Osteoblast (primary cell): Measurements from ENCODE around the gene GALNT10. TPM values are rescaled to one million over a fixed set of nuclear protein-coding genes. Genes with fewer than 3 reads are reported as not detected.

Experiments used
- DNase-seq: peaks from one replicate; pipeline ENCODE4 v3.0.0; 2011; ENCODE audit warnings: low spot score, mixed read lengths; ENCODE audit not compliant: insufficient read length; ENCODE audit errors: missing footprints
- H2AFZ ChIP-seq: 2 replicates; pipeline ENCODE4 v1.6.0; 2011; ENCODE audit warnings: mild to moderate bottlenecking, low read length
- H3K27ac ChIP-seq: 2 replicates; pipeline ENCODE4 v1.5.1; 2011; ENCODE audit warnings: mild to moderate bottlenecking, low read depth, low read length, moderate library complexity
- H3K27me3 ChIP-seq: 2 replicates; pipeline ENCODE4 v1.6.0; 2012; ENCODE audit warnings: mild to moderate bottlenecking, control low read depth, inconsistent platforms, low read length, moderate library complexity; ENCODE audit not compliant: insufficient read depth
- H3K36me3 ChIP-seq: 2 replicates; pipeline ENCODE4 v1.5.1; 2011; ENCODE audit warnings: mild to moderate bottlenecking, low read length, control low read depth, moderate library complexity; ENCODE audit not compliant: insufficient read depth
- H3K4me1 ChIP-seq: 2 replicates; pipeline ENCODE4 v1.5.1; 2011; ENCODE audit warnings: mild to moderate bottlenecking, low read length, control low read depth, moderate library complexity; ENCODE audit not compliant: insufficient read depth
- H3K4me2 ChIP-seq: 2 replicates; pipeline ENCODE4 v1.6.0; 2011; ENCODE audit warnings: mild to moderate bottlenecking, low read length; ENCODE audit not compliant: insufficient read depth
- H3K4me3 ChIP-seq: fragments of 200-600 bp; sonication (generic); 3 replicates; pipeline ENCODE4 v1.5.1; 2012; ENCODE audit warnings: mild to moderate bottlenecking, low read length, inconsistent platforms; ENCODE audit not compliant: insufficient read depth
- H3K79me2 ChIP-seq: 2 replicates; pipeline ENCODE4 v1.6.0; 2012; ENCODE audit warnings: mild to moderate bottlenecking, low read length, control low read depth, inconsistent platforms; ENCODE audit not compliant: insufficient read depth
- H3K9me3 ChIP-seq: 2 replicates; pipeline ENCODE4 v1.5.1; 2011; ENCODE audit warnings: low read depth, low read length, control low read depth
- H4K20me1 ChIP-seq: 2 replicates; pipeline ENCODE4 v1.6.0; 2012; ENCODE audit warnings: mild to moderate bottlenecking, low read length, control low read depth; ENCODE audit not compliant: insufficient read depth
- CTCF ChIP-seq: IDR thresholded peaks from 2 replicates; pipeline ENCODE4 v1.5.1; 2011; ENCODE audit warnings: mild to moderate bottlenecking, low read depth, low read length, moderate library complexity; ENCODE audit errors: extremely low read depth
- total RNA-seq: library from RNA; depleted of rRNA; stranded (reverse); fragments of >200 nt; gene quantifications from 2 replicates; pipeline ENCODE4 v1.2.3, GENCODE V29; 2012

Gene GALNT10
- total RNA-seq, 1 donor = 62.2 TPM

- Histone ChIP-seq H3K79me2 (no peaks in the 10 kb centered on the region), H2AFZ (no peak overlapping the region), H3K36me3 (peaks cover 59% of the 10 kb centered on the region), H3K4me2 (no peak overlapping the region), H3K4me3 (no peak overlapping the region), H3K27me3 (no peaks in the 10 kb centered on the region), H3K4me1 (peaks cover 3% of the 10 kb centered on the region), H4K20me1 (no peaks in the 10 kb centered on the region), H3K27ac (no peak overlapping the region), H3K9me3 (no peaks in the 10 kb centered on the region)
- DNase-seq = no peak
- no peak for TF ChIP-seq CTCF
Observed at GRCh38 chr5:154377754-154378533, 187.4 kb downstream of the GALNT10 start.

GRCh38 chr5:154380263-154380662 lies 189.7 kb downstream of the GALNT10 start:
- Histone ChIP-seq H3K4me2 (no peak overlapping the region), H4K20me1 (no peaks in the 10 kb centered on the region), H3K79me2 (no peaks in the 10 kb centered on the region), H3K36me3 (peaks cover 74% of the 10 kb centered on the region), H2AFZ (no peak overlapping the region), H3K27me3 (no peaks in the 10 kb centered on the region), H3K9me3 (no peaks in the 10 kb centered on the region), H3K4me1 (peaks cover 3% of the 10 kb centered on the region), H3K27ac (no peak overlapping the region), H3K4me3 (no peak overlapping the region)
- DNase-seq = no peak
- TF ChIP-seq CTCF = no peak

GRCh38 chr5:154384480-154385235 lies 194.1 kb downstream of the GALNT10 start:
- Histone ChIP-seq H2AFZ (no peak overlapping the region), H3K27me3 (no peaks in the 10 kb centered on the region), H3K4me2 (no peak overlapping the region), H3K79me2 (no peaks in the 10 kb centered on the region), H4K20me1 (no peaks in the 10 kb centered on the region), H3K4me3 (no peak overlapping the region), H3K9me3 (no peaks in the 10 kb centered on the region), H3K4me1 (no peaks in the 10 kb centered on the region), H3K27ac (no peak overlapping the region), H3K36me3 (peaks cover 65% of the 10 kb centered on the region)
- DNase-seq = no peak
- no peak for TF ChIP-seq CTCF

- Histone ChIP-seq H3K4me3 (no peak overlapping the region), H3K27me3 (no peaks in the 10 kb centered on the region), H3K4me1 (no peaks in the 10 kb centered on the region), H4K20me1 (no peaks in the 10 kb centered on the region), H3K27ac (no peak overlapping the region), H3K36me3 (peaks cover 62% of the 10 kb centered on the region), H2AFZ (no peak overlapping the region), H3K4me2 (no peak overlapping the region), H3K9me3 (no peaks in the 10 kb centered on the region), H3K79me2 (no peaks in the 10 kb centered on the region)
- DNase-seq = no peak
- TF ChIP-seq CTCF = no peak
Observed at GRCh38 chr5:154385236-154385512, 194.6 kb downstream of the GALNT10 start.
